Tibial artery (tissue), 4 donors: ENCODE results near the gene UPK2.

Experiments used
- DNase-seq, 2 donors: peaks; one replicate each; pipeline ENCODE4 v3.0.0-alpha.2; 2019
- H3K27ac ChIP-seq, 2 donors: fragments of 200-600 bp; sonication (generic) in 1 of 2; 1 replicate in 1 of 2; 2 replicates in 1 of 2; pipeline ENCODE4 v1.5.1; 2018 to 2019; ENCODE audit warnings: mild to moderate bottlenecking in 1 of 2
- H3K27me3 ChIP-seq, 2 donors: fragments of 200-600 bp; sonication (generic) in 1 of 2; one replicate each; pipeline versions ENCODE4 v1.5.1 to v1.6.0; 2016 to 2019
- H3K36me3 ChIP-seq, 3 donors: fragments of 200-600 bp; sonication (generic) in 2 of 3; one replicate each; pipeline ENCODE4 v1.5.1; 2016 to 2019; ENCODE audit warnings: mild to moderate bottlenecking in 2 of 3
- H3K4me1 ChIP-seq, 4 donors: fragments of 200-600 bp; sonication (generic) in 2 of 4; 1 replicate in 3 of 4; 2 replicates in 1 of 4; pipeline ENCODE4 v1.5.1; 2016 to 2019
- H3K4me3 ChIP-seq, 2 donors: fragments of 200-600 bp; sonication (generic) in 1 of 2; 1 replicate in 1 of 2; 2 replicates in 1 of 2; pipeline ENCODE4 v1.5.1; 2018 to 2019; ENCODE audit warnings: mild to moderate bottlenecking in 2 of 2
- H3K9me3 ChIP-seq, 3 donors: fragments of 200-600 bp; sonication (generic) in 1 of 3; one replicate each; pipeline ENCODE4 v1.5.1; 2016 to 2019
- intact Hi-C: fragments of 100-400 bp; cut with DNase I; formaldehyde crosslinking; loops from one replicate; pipeline ENCODE4 v1.15.0; 2023; ENCODE audit warnings: low total_unique reads
- TF ChIP-seq, protein P1 (sequence below), 2 experiments: fragments of 200-600 bp in 1 of 2; fragments of 450-650 bp in 1 of 2; IDR thresholded peaks; one replicate each; pipeline ENCODE4 v1.5.1; 2017 to 2019; ENCODE audit warnings: antibody characterized with exemption in 2 of 2, mild to moderate bottlenecking in 1 of 2, moderate library complexity in 1 of 2

The UPK2 gene

GRCh38 chr11:118938491-118939403 is 17.4 kb upstream of the UPK2 start:
- TF ChIP-seq, protein P1, sequence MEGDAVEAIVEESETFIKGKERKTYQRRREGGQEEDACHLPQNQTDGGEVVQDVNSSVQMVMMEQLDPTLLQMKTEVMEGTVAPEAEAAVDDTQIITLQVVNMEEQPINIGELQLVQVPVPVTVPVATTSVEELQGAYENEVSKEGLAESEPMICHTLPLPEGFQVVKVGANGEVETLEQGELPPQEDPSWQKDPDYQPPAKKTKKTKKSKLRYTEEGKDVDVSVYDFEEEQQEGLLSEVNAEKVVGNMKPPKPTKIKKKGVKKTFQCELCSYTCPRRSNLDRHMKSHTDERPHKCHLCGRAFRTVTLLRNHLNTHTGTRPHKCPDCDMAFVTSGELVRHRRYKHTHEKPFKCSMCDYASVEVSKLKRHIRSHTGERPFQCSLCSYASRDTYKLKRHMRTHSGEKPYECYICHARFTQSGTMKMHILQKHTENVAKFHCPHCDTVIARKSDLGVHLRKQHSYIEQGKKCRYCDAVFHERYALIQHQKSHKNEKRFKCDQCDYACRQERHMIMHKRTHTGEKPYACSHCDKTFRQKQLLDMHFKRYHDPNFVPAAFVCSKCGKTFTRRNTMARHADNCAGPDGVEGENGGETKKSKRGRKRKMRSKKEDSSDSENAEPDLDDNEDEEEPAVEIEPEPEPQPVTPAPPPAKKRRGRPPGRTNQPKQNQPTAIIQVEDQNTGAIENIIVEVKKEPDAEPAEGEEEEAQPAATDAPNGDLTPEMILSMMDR (IDR thresholded peaks at IDR 0.05) = no peak
- H3K36me3 ChIP-seq = no peaks in the 10 kb centered on the region
- H3K27ac ChIP-seq = no peak overlapping the region
- DNase-seq = no peak
- peaks cover 0 to 5% of the 10 kb centered on the region in 2 donors for H3K27me3 ChIP-seq
- peaks cover 0 to 5% (median 2%) of the 10 kb centered on the region in 4 donors for H3K4me1 ChIP-seq
- H3K9me3 ChIP-seq = no peaks in the 10 kb centered on the region
- H3K4me3 ChIP-seq = no peak overlapping the region
- intact Hi-C loops = no loop called here

DNA sequence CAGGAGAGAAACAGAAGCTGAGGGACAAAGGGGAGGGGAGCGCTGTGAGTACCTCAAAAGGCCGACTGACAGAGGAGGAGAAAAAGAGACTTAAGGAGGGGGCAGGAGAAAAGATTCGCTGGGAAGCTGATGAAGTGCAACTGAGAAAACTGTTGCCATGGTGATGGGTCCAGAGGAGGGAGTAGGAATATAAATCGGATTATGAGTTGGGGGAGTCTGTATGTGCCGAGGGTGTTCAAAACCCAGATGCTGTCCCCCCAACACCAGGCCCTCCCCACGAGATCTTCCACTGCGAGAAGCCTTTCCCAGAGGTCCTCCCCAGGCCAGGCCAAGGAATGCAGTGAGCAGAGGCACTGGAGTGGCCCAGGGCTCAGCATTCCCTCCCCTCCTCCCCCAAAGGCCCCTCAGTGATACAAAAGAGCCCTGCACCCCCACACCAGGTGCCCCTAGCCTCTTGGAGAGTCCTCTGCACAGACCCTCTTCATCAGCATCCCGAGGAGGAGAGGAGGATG is 16.6 kb upstream of the UPK2 start:
- intact Hi-C loops = no loop called here
- Histone ChIP-seq H3K4me3 (no peak overlapping the region), H3K27me3 (peaks cover 0 to 5% of the 10 kb centered on the region in 2 donors), H3K36me3 (no peaks in the 10 kb centered on the region), H3K9me3 (no peaks in the 10 kb centered on the region), H3K4me1 (no peaks in the 10 kb centered on the region), H3K27ac (no peak overlapping the region)
- TF ChIP-seq, protein P1 (IDR thresholded peaks at IDR 0.05) = no peak
- DNase-seq = no peak

DNA sequence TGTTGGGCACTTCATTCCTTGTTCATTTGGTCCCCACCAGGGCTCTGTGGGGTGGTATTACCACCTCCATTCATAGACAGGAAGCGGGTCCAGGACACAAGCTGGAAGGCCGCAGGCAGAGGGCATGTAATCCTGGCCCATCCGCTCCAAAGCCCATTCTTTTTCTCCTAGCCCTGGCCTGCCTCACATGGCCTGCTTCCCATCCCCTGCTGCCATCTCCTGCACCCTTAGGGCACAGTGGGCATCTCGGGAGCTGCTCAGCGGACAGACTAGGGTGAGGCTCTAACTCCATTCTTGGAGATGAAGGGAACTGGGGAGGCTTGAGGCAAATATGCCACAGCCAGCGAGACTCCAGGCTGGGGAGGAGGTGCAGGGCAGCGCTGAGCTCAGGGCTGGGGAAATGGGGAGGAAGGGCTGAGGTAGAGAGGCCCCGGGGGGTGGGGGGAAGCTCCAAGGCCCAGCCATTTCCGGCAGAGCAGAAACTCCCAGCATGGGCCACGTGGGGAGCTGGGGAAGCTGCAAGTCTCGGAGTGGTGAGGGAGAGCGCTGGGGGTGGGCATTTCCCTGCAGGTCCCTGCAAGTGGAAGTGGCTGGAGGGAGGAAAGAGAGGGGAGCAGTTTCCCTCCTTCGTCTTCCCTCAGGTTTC is 16.0 kb upstream of the UPK2 start:
- H3K36me3 ChIP-seq = no peaks in the 10 kb centered on the region
- H3K4me3 ChIP-seq = no peak overlapping the region
- TF ChIP-seq, protein P1 (IDR thresholded peaks at IDR 0.05) = no peak
- H3K4me1 ChIP-seq = no peaks in the 10 kb centered on the region
- intact Hi-C loops = loop anchor here (5.0 kb wide), 1 partner anchor 253 kb away; no protein-coding TSS in a partner anchor
- H3K9me3 ChIP-seq = no peaks in the 10 kb centered on the region
- H3K27me3 ChIP-seq = peaks cover 0 to 7% of the 10 kb centered on the region in 2 donors
- H3K27ac ChIP-seq = no peak overlapping the region
- no peak for DNase-seq

GRCh38 chr11:118947091-118947490 is 9.0 kb upstream of the UPK2 start:
- no peak overlapping the region for H3K27ac ChIP-seq
- no peaks in the 10 kb centered on the region for H3K9me3 ChIP-seq
- intact Hi-C loops = no loop called here
- H3K27me3 ChIP-seq = peaks cover 0 to 2% of the 10 kb centered on the region in 2 donors
- TF ChIP-seq, protein P1 (IDR thresholded peaks at IDR 0.05) = no peak
- H3K4me3 ChIP-seq = no peak overlapping the region
- DNase-seq = no peak
- no peaks in the 10 kb centered on the region for H3K36me3 ChIP-seq
- H3K4me1 ChIP-seq = no peaks in the 10 kb centered on the region

DNA sequence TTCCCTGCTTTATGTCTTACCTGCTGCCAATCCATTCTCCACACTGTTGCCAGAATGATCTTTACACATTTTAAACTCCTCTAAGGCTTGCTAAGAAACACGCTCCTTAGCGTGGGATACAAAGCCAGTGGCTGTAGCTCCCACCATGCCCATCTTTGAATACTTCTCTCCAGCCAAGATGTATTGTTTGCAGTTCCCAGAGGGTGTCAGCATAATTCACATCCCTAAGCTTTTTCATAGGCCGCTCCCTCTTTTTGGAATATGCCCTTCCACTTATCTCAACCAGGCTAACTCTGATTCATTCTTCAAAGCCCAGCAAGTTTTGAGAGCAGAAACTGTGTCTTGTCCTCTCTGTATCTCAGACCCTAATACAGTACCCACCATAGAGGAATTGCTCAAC is 8.1 kb upstream of the UPK2 start:
- Histone ChIP-seq H3K36me3 (no peaks in the 10 kb centered on the region), H3K4me3 (no peak overlapping the region), H3K9me3 (no peaks in the 10 kb centered on the region), H3K27me3 (peaks cover 0 to 3% of the 10 kb centered on the region in 2 donors), H3K27ac (no peak overlapping the region), H3K4me1 (no peaks in the 10 kb centered on the region)
- DNase-seq = no peak
- TF ChIP-seq, protein P1 (IDR thresholded peaks at IDR 0.05) = no peak
- intact Hi-C loops = no loop called here
